AG08396 (cell line): ENCODE measurements around the gene TGM3.

Experiments
- DNase-seq: peaks from one replicate; pipeline ENCODE4 v3.0.0; 2012; ENCODE audit warnings: low spot score, mixed read lengths

The TGM3 gene

GRCh38 chr20:2338411-2339066 lies 42.7 kb downstream of the TGM3 start:
- no peak for DNase-seq

GRCh38 chr20:2340136-2340535 lies 44.3 kb downstream of the TGM3 start:
- no peak for DNase-seq

- DNase-seq = no peak
Measured at GRCh38 chr20:2340823-2341222, 45.0 kb downstream of the TGM3 start.

- DNase-seq = no peak
Measured at GRCh38 chr20:2341336-2341735, 45.5 kb downstream of the TGM3 start.

GRCh38 chr20:2342243-2342642 lies 46.4 kb downstream of the TGM3 start:
- DNase-seq = no peak

- no peak for DNase-seq
Measured at GRCh38 chr20:2346188-2346587, 50.4 kb downstream of the TGM3 start.

GRCh38 chr20:2348336-2348735 lies 52.5 kb downstream of the TGM3 start:
- no peak for DNase-seq

- no peak for DNase-seq
Measured at GRCh38 chr20:2349801-2350200, 54.0 kb downstream of the TGM3 start.

- DNase-seq = no peak
Measured at GRCh38 chr20:2350606-2351005, 54.8 kb downstream of the TGM3 start.

GRCh38 chr20:2353231-2353630 lies 57.4 kb downstream of the TGM3 start:
- no peak for DNase-seq

- no peak for DNase-seq
Measured at GRCh38 chr20:2357114-2357513, 61.3 kb downstream of the TGM3 start.

GRCh38 chr20:2358006-2358405 lies 62.2 kb downstream of the TGM3 start:
- DNase-seq = no peak

GRCh38 chr20:2361035-2361593 lies 65.3 kb downstream of the TGM3 start:
- DNase-seq = no peak

GRCh38 chr20:2363187-2363586 lies 67.4 kb downstream of the TGM3 start:
- DNase-seq = no peak

GRCh38 chr20:2363587-2363986 lies 67.8 kb downstream of the TGM3 start:
- DNase-seq = no peak

GRCh38 chr20:2364044-2364443 lies 68.2 kb downstream of the TGM3 start:
- no peak for DNase-seq

GRCh38 chr20:2365091-2365490 lies 69.3 kb downstream of the TGM3 start:
- no peak for DNase-seq

GRCh38 chr20:2365666-2366065 lies 69.9 kb downstream of the TGM3 start:
- no peak for DNase-seq

- DNase-seq = no peak
Measured at GRCh38 chr20:2368621-2369020, 72.8 kb downstream of the TGM3 start.

- DNase-seq = no peak
Measured at GRCh38 chr20:2373098-2373497, 77.3 kb downstream of the TGM3 start.

GRCh38 chr20:2374346-2375125 lies 78.7 kb downstream of the TGM3 start:
- no peak for DNase-seq

- no peak for DNase-seq
Measured at GRCh38 chr20:2378893-2379292, 83.1 kb downstream of the TGM3 start.

GRCh38 chr20:2379511-2380229 lies 83.9 kb downstream of the TGM3 start:
- DNase-seq = no peak
